ENCODE results near the gene USP54.

DNA sequence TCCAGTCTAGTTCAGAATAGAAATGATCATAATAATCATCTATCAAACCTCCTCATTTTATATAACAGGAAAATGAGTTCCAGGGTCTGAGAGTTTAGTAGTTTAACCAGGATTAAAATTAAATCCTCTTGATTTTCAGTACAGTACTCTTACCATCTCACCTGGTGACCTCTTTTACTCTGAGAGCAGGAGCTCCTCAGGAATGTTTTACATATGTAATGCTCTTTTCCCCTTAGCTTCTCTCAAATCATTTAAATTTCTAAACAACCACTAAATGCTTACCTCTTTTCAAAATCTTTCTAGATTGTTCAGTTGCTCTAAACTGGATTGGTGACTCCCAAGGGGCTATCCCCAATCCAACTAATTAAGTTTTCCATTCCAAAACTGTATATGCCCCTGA lies 85.1 kb downstream of the USP54 start:
- no peak for TF ChIP-seq CTCF (IDR thresholded peaks at IDR 0.05)
- no peak for TF ChIP-seq POLR2A (IDR thresholded peaks at IDR 0.05)

Measured in esophagus squamous epithelium (tissue), 4 donors.